ENCODE results near the gene FBXW10.
"Not testable (repeated sequence)": the region's sequence is repeated elsewhere in the genome, so short reads cannot be mapped to it uniquely, and the experiment has no call there.

The FBXW10 gene

GRCh38 chr17:18791402-18791801 lies 47.5 kb downstream of the FBXW10 start:
- H3F3A ChIP-seq (ENCODE audit: low read depth); H3K4me1 ChIP-seq (ENCODE audit: insufficient read depth, low read length, poor library complexity, severe bottlenecking); H3K27me3 ChIP-seq (ENCODE audit: insufficient read depth, low read length, poor library complexity, severe bottlenecking); H4K20me1 ChIP-seq (ENCODE audit: insufficient read depth, low read length, poor library complexity, severe bottlenecking); H3K9me3 ChIP-seq (ENCODE audit: insufficient read depth, low read depth, low read length); H3K4me3 ChIP-seq (ENCODE audit: low read length, poor library complexity, severe bottlenecking); H3K9ac ChIP-seq (ENCODE audit: low read depth, low read length, poor library complexity, severe bottlenecking); H3K9me2 ChIP-seq (replicated peaks; ENCODE audit: low read depth, low read length); H3K4me2 ChIP-seq (ENCODE audit: low read depth, low read length, poor library complexity, severe bottlenecking); H3K79me2 ChIP-seq (ENCODE audit: insufficient read depth, low read length); H2AFZ ChIP-seq (ENCODE audit: low read length); H3K36me3 ChIP-seq (ENCODE audit: insufficient read depth, low read length): not testable (repeated sequence)
- TF ChIP-seq CTCF (conservative IDR thresholded peaks at IDR 0.05; ENCODE audit: low read length): peak; percentile 30; the same call in 1 of the 2 replicates

GRCh38 chr17:18794841-18795240 lies 51.0 kb downstream of the FBXW10 start:
- not testable (repeated sequence) for H3K9me3 ChIP-seq (ENCODE audit: insufficient read depth, low read depth, low read length); H2AFZ ChIP-seq (ENCODE audit: low read length); H3K4me2 ChIP-seq (ENCODE audit: low read depth, low read length, poor library complexity, severe bottlenecking); H3F3A ChIP-seq (ENCODE audit: low read depth); H4K20me1 ChIP-seq (ENCODE audit: insufficient read depth, low read length, poor library complexity, severe bottlenecking); H3K36me3 ChIP-seq (ENCODE audit: insufficient read depth, low read length); H3K79me2 ChIP-seq (ENCODE audit: insufficient read depth, low read length); H3K4me3 ChIP-seq (ENCODE audit: low read length, poor library complexity, severe bottlenecking); H3K4me1 ChIP-seq (ENCODE audit: insufficient read depth, low read length, poor library complexity, severe bottlenecking); H3K9me2 ChIP-seq (replicated peaks; ENCODE audit: low read depth, low read length); H3K27me3 ChIP-seq (ENCODE audit: insufficient read depth, low read length, poor library complexity, severe bottlenecking); H3K9ac ChIP-seq (ENCODE audit: low read depth, low read length, poor library complexity, severe bottlenecking)

- not testable (repeated sequence) for H3K27me3 ChIP-seq (ENCODE audit: insufficient read depth, low read length, poor library complexity, severe bottlenecking); H3K9ac ChIP-seq (ENCODE audit: low read depth, low read length, poor library complexity, severe bottlenecking); H3K4me2 ChIP-seq (ENCODE audit: low read depth, low read length, poor library complexity, severe bottlenecking); H2AFZ ChIP-seq (ENCODE audit: low read length); H3K9me3 ChIP-seq (ENCODE audit: insufficient read depth, low read depth, low read length); H3K9me2 ChIP-seq (replicated peaks; ENCODE audit: low read depth, low read length); H3K79me2 ChIP-seq (ENCODE audit: insufficient read depth, low read length); H4K20me1 ChIP-seq (ENCODE audit: insufficient read depth, low read length, poor library complexity, severe bottlenecking); H3K4me1 ChIP-seq (ENCODE audit: insufficient read depth, low read length, poor library complexity, severe bottlenecking); H3F3A ChIP-seq (ENCODE audit: low read depth); H3K4me3 ChIP-seq (ENCODE audit: low read length, poor library complexity, severe bottlenecking)
- peaks cover 11% of the 10 kb centered on the region; the same call in 1 of the 2 replicates for H3K36me3 ChIP-seq (ENCODE audit: insufficient read depth, low read length)
These were observed 53.0 kb downstream of the FBXW10 start for GRCh38 chr17:18796887-18797286.

GRCh38 chr17:18803458-18804245 lies 59.8 kb downstream of the FBXW10 start:
- not testable (repeated sequence) for H3K79me2 ChIP-seq (ENCODE audit: insufficient read depth, low read length); H3F3A ChIP-seq (ENCODE audit: low read depth); H2AFZ ChIP-seq (ENCODE audit: low read length); H3K4me1 ChIP-seq (ENCODE audit: insufficient read depth, low read length, poor library complexity, severe bottlenecking); H3K9me3 ChIP-seq (ENCODE audit: insufficient read depth, low read depth, low read length); H3K9ac ChIP-seq (ENCODE audit: low read depth, low read length, poor library complexity, severe bottlenecking); H3K4me3 ChIP-seq (ENCODE audit: low read length, poor library complexity, severe bottlenecking); H3K4me2 ChIP-seq (ENCODE audit: low read depth, low read length, poor library complexity, severe bottlenecking); H3K27me3 ChIP-seq (ENCODE audit: insufficient read depth, low read length, poor library complexity, severe bottlenecking); H4K20me1 ChIP-seq (ENCODE audit: insufficient read depth, low read length, poor library complexity, severe bottlenecking); H3K9me2 ChIP-seq (replicated peaks; ENCODE audit: low read depth, low read length)
- H3K36me3 ChIP-seq (ENCODE audit: insufficient read depth, low read length): peaks cover 11% of the 10 kb centered on the region; the same call in 1 of the 2 replicates

GRCh38 chr17:18815924-18816323 lies 72.1 kb downstream of the FBXW10 start:
- not testable (repeated sequence) for H3K4me1 ChIP-seq (ENCODE audit: insufficient read depth, low read length, poor library complexity, severe bottlenecking); H3K9ac ChIP-seq (ENCODE audit: low read depth, low read length, poor library complexity, severe bottlenecking); H3K27me3 ChIP-seq (ENCODE audit: insufficient read depth, low read length, poor library complexity, severe bottlenecking); H4K20me1 ChIP-seq (ENCODE audit: insufficient read depth, low read length, poor library complexity, severe bottlenecking); H3K36me3 ChIP-seq (ENCODE audit: insufficient read depth, low read length); H3K9me3 ChIP-seq (ENCODE audit: insufficient read depth, low read depth, low read length); H3F3A ChIP-seq (ENCODE audit: low read depth); H3K79me2 ChIP-seq (ENCODE audit: insufficient read depth, low read length); H3K4me3 ChIP-seq (ENCODE audit: low read length, poor library complexity, severe bottlenecking); H3K4me2 ChIP-seq (ENCODE audit: low read depth, low read length, poor library complexity, severe bottlenecking); H2AFZ ChIP-seq (ENCODE audit: low read length); H3K9me2 ChIP-seq (replicated peaks; ENCODE audit: low read depth, low read length)
